Testis (tissue), 3 donors: Measurements from ENCODE around the gene KAT2B. TPM values are rescaled to one million over a fixed set of nuclear protein-coding genes. Genes with fewer than 3 reads are reported as not detected.

Experiments used
- DNase-seq: peaks from one replicate; pipeline ENCODE4 v3.0.0-alpha.2; 2019
- H3K27ac ChIP-seq, 2 donors: fragments of 200-600 bp; sonication (generic); one replicate each; pipeline ENCODE4 v1.5.1; 2019
- H3K27me3 ChIP-seq: fragments of 200-600 bp; sonication (generic); one replicate; pipeline ENCODE4 v1.5.1; 2019
- H3K36me3 ChIP-seq: fragments of 200-600 bp; sonication (generic); one replicate; pipeline ENCODE4 v1.5.1; 2017; ENCODE audit warnings: low read depth; ENCODE audit errors: missing control alignments
- H3K4me1 ChIP-seq: fragments of 200-600 bp; sonication (generic); one replicate; pipeline ENCODE4 v1.5.1; 2019
- H3K4me3 ChIP-seq, 2 donors: fragments of 200-600 bp; sonication (generic); one replicate each; pipeline ENCODE4 v1.5.1; 2017 to 2019
- H3K9me3 ChIP-seq: fragments of 200-600 bp; sonication (generic); one replicate; pipeline ENCODE4 v1.5.1; 2017
- POLR2A ChIP-seq: fragments of 450-650 bp; IDR thresholded peaks from one replicate; pipeline ENCODE4 v1.6.1; 2017; ENCODE audit warnings: antibody characterized with exemption, mild to moderate bottlenecking, moderate library complexity
- WGBS, 2 donors: methylation state at CpG; one replicate each; pipeline ENCODE4 v1.1.5; 2018; 5-methylcytosine and 5-hydroxymethylcytosine counted together
- intact Hi-C: fragments of 100-400 bp; cut with DNase I; formaldehyde crosslinking; loops from one replicate; pipeline ENCODE4 v1.15.1; 2023; ENCODE audit warnings: low total_unique reads
- polyA plus RNA-seq: library from polyadenylated mRNA; stranded (reverse); fragments of 350-450 nt; fragmentation: Illumina TruSeq; extraction: RNeasy Lipid Tissue Mini Kit (QIAGEN cat#74804); gene quantifications from one replicate; pipeline ENCODE4 v1.2.3, GENCODE V29; 2014; ENCODE audit warnings: low read depth, low replicate concordance; ENCODE audit not compliant: insufficient read depth
- total RNA-seq, 2 donors: library from RNA; depleted of rRNA; stranded (reverse); fragments of >200 nt; gene quantifications; one replicate each; pipeline ENCODE4 v1.2.3, GENCODE V29; 2016
- TF ChIP-seq, protein P1 (sequence below), 3 experiments: fragments of 450-650 bp in 2 of 3; fragments of 200-600 bp in 1 of 3; sonication (generic) in 1 of 3; IDR thresholded peaks; one replicate each; pipeline ENCODE4 v1.5.1; 2016 to 2019; ENCODE audit warnings: antibody characterized with exemption in 3 of 3, mild to moderate bottlenecking in 2 of 3, moderate library complexity in 1 of 3

KAT2B gene
- total and polyA plus RNA-seq, 3 donors from 2014 or later: 5.3 to 9.9 (median 6.5) TPM

GRCh38 chr3:20064387-20064786 lies 24.1 kb downstream of the KAT2B start:
- Histone ChIP-seq H3K4me3 (no peak overlapping the region), H3K4me1 (peaks cover 7% of the 10 kb centered on the region), H3K27me3 (no peaks in the 10 kb centered on the region), H3K27ac (no peak overlapping the region), H3K9me3 (no peaks in the 10 kb centered on the region), H3K36me3 (no peaks in the 10 kb centered on the region)
- no peak for DNase-seq
- WGBS, 2 donors: 75 to 77% methylated on average over 3 of the region's 3 CpGs
- intact Hi-C loops: no loop called here
- TF ChIP-seq, protein P1, sequence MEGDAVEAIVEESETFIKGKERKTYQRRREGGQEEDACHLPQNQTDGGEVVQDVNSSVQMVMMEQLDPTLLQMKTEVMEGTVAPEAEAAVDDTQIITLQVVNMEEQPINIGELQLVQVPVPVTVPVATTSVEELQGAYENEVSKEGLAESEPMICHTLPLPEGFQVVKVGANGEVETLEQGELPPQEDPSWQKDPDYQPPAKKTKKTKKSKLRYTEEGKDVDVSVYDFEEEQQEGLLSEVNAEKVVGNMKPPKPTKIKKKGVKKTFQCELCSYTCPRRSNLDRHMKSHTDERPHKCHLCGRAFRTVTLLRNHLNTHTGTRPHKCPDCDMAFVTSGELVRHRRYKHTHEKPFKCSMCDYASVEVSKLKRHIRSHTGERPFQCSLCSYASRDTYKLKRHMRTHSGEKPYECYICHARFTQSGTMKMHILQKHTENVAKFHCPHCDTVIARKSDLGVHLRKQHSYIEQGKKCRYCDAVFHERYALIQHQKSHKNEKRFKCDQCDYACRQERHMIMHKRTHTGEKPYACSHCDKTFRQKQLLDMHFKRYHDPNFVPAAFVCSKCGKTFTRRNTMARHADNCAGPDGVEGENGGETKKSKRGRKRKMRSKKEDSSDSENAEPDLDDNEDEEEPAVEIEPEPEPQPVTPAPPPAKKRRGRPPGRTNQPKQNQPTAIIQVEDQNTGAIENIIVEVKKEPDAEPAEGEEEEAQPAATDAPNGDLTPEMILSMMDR (IDR thresholded peaks at IDR 0.05): no peak
- no peak for TF ChIP-seq POLR2A

DNA sequence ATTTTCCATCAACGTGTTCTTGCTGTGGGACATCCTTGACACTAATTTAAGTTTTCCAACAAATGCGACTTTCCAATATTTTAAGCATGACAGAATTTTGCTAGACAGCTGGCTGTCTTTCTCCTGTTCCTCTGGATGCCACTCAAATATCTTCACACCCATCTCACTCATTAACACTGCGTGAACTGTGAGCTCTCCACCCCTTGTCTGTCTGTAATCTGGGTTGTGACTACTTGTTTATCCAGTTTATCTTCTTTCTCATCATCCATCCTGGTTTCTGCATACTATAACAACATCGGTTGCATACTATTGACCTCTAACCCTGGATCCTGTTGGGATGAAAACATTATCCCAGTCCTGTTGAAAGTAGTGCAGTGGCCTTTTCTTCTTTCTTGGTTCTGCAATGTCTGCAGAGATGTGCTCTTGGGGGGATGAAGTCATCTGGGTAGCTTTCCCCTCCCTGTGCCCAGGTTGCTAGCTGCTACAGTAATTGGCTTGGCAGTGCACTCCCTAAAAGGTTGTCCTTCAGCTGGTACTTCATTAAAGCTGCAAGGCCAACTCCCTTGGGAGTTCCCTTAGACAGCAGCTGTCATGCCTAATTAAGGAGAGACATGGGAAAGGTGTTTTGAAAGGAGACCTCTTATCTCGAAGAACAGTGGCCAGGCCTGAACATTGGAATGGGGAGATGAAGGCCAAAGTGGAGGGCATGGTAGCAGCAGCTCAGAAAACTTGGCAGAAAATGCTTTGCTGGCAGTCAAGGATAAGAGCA lies 24.7 kb downstream of the KAT2B start:
- no peak overlapping the region for H3K4me3 ChIP-seq
- H3K27ac ChIP-seq: no peak overlapping the region
- H3K36me3 ChIP-seq: no peaks in the 10 kb centered on the region
- no peaks in the 10 kb centered on the region for H3K27me3 ChIP-seq
- intact Hi-C loops: no loop called here
- 70 to 76% methylated on average over 5 of the region's 5 CpGs for WGBS, 2 donors
- TF ChIP-seq, protein P1 (IDR thresholded peaks at IDR 0.05): no peak
- no peak for TF ChIP-seq POLR2A
- H3K9me3 ChIP-seq: no peaks in the 10 kb centered on the region
- H3K4me1 ChIP-seq: peaks cover 7% of the 10 kb centered on the region
- DNase-seq: no peak

- Histone ChIP-seq H3K27me3 (no peaks in the 10 kb centered on the region), H3K36me3 (no peaks in the 10 kb centered on the region), H3K4me3 (no peak overlapping the region), H3K27ac (no peak overlapping the region), H3K9me3 (no peaks in the 10 kb centered on the region), H3K4me1 (peaks cover 3% of the 10 kb centered on the region)
- no peak for DNase-seq
- TF ChIP-seq, protein P1 (IDR thresholded peaks at IDR 0.05): no peak
- no peak for TF ChIP-seq POLR2A
- intact Hi-C loops: no loop called here
- WGBS, 2 donors: 87 to 100% methylated on average over 1 of the region's 1 CpG
These were observed 25.8 kb downstream of the KAT2B start for GRCh38 chr3:20066079-20066478.

- no peaks in the 10 kb centered on the region for H3K9me3 ChIP-seq
- H3K36me3 ChIP-seq: no peaks in the 10 kb centered on the region
- H3K27ac ChIP-seq: no peak overlapping the region
- H3K4me1 ChIP-seq: no peaks in the 10 kb centered on the region
- intact Hi-C loops: no loop called here
- DNase-seq: peak; percentile 35
- H3K27me3 ChIP-seq: no peaks in the 10 kb centered on the region
- no peak overlapping the region for H3K4me3 ChIP-seq
- TF ChIP-seq, protein P1 (IDR thresholded peaks at IDR 0.05): no peak
- no peak for TF ChIP-seq POLR2A
- WGBS, 2 donors: 46 to 50% methylated on average over 6 of the region's 6 CpGs
These were observed 26.8 kb downstream of the KAT2B start for GRCh38 chr3:20066850-20067617.
